Muscle of leg (tissue), 11 donors: ENCODE results near the gene RBBP9. TPM values are rescaled to one million over a fixed set of nuclear protein-coding genes. Genes with fewer than 3 reads are reported as not detected.
A peak's percentile ranks its signal among the peaks of the same experiment; 100 is the strongest.
"Not testable (repeated sequence)": the region's sequence is repeated elsewhere in the genome, so short reads cannot be mapped to it uniquely, and the experiment has no call there.

Source experiments
- DNase-seq: peaks from one replicate; pipeline ENCODE4 v3.0.0; 2013
- H3K27ac ChIP-seq: one replicate; pipeline ENCODE4 v1.5.1; 2013; ENCODE audit warnings: mild to moderate bottlenecking, low read length, control low read depth
- H3K27me3 ChIP-seq: one replicate; pipeline ENCODE4 v1.6.1; 2013; ENCODE audit warnings: low read length; ENCODE audit not compliant: control insufficient read depth, insufficient read depth
- H3K36me3 ChIP-seq: one replicate; pipeline ENCODE4 v1.6.1; 2013; ENCODE audit warnings: low read length; ENCODE audit not compliant: control insufficient read depth, insufficient read depth
- H3K4me1 ChIP-seq: one replicate; pipeline ENCODE4 v1.6.1; 2013; ENCODE audit warnings: low read length; ENCODE audit not compliant: control insufficient read depth, insufficient read depth
- H3K4me3 ChIP-seq: one replicate; pipeline ENCODE4 v1.5.1; 2013; ENCODE audit warnings: low read length, control low read depth
- H3K9me3 ChIP-seq: replicated peaks from 2 replicates; pipeline ENCODE4 v1.6.1; 2013; ENCODE audit warnings: low read depth, low read length; ENCODE audit not compliant: control insufficient read depth
- WGBS: methylation state at CpG from one replicate; pipeline ENCODE4 v1.1.5; 2013; ENCODE audit warnings: missing lambda C conversion rate; ENCODE audit not compliant: insufficient coverage; 5-methylcytosine and 5-hydroxymethylcytosine counted together
- polyA plus RNA-seq, 8 donors: library from polyadenylated mRNA; unstranded; fragments of 120-200 nt; gene quantifications; one replicate each; pipeline versions ENCODE4 v1.2.1 to v1.2.3, GENCODE V29; 2013; ENCODE audit warnings: inconsistent platforms in 1 of 8, low replicate concordance in 1 of 8; ENCODE audit not compliant: insufficient read length in 8 of 8, insufficient read depth in 1 of 8
- total RNA-seq: library from RNA; stranded (reverse); fragments of 120-200 nt; gene quantifications from one replicate; pipeline ENCODE4 v1.2.4, GENCODE V29; 2013

The RBBP9 gene
- total and polyA plus RNA-seq, 9 donors, result 9.8 to 13.4 (median 10.7) TPM

GRCh38 chr20:18529041-18529440, 32.0 kb upstream of the RBBP9 start:
- Histone ChIP-seq H3K27ac (no peak overlapping the region), H3K9me3 (no peaks in the 10 kb centered on the region), H3K27me3 (no peaks in the 10 kb centered on the region), H3K4me1 (no peaks in the 10 kb centered on the region), H3K4me3 (no peak overlapping the region), H3K36me3 (peaks cover 76% of the 10 kb centered on the region)
- no peak for DNase-seq

DNA sequence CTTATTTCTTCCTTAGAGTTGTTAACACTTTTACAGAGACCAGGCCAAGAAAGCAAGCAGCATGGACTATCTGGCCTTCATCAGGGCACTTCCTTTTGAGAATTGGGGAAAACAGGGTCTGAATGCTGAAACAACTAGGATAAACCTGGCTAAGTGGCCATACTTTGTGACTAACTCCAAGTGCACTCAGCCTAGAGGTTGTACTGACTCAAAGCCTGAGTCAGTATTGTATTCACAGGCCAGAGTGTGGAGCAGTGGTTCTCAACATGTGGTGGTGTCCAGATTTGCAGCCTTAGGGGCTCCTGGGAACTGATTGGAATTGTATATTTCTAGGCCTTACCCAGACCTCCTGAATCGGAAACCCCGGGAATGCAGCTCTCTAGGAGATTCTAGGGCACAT, 30.8 kb upstream of the RBBP9 start:
- no peak overlapping the region for H3K27ac ChIP-seq
- WGBS, result 92% methylated on average over 2 of the region's 2 CpGs
- H3K27me3 ChIP-seq, result no peaks in the 10 kb centered on the region
- H3K4me3 ChIP-seq, result no peak overlapping the region
- no peaks in the 10 kb centered on the region for H3K9me3 ChIP-seq
- peaks cover 71% of the 10 kb centered on the region for H3K36me3 ChIP-seq
- no peak for DNase-seq
- no peaks in the 10 kb centered on the region for H3K4me1 ChIP-seq

- WGBS, result no CpG with 5 or more reads among the region's 2 CpGs
- Histone ChIP-seq H3K4me3 (no peak overlapping the region), H3K9me3 (no peaks in the 10 kb centered on the region), H3K36me3 (peaks cover 66% of the 10 kb centered on the region), H3K27ac (no peak overlapping the region), H3K4me1 (no peaks in the 10 kb centered on the region), H3K27me3 (no peaks in the 10 kb centered on the region)
- DNase-seq, result no peak
Observed at GRCh38 chr20:18527339-18527738, 30.3 kb upstream of the RBBP9 start.

GRCh38 chr20:18526761-18527160, 29.7 kb upstream of the RBBP9 start:
- not testable (repeated sequence) for H3K27ac ChIP-seq, H3K27me3 ChIP-seq, DNase-seq, H3K4me3 ChIP-seq, H3K4me1 ChIP-seq, H3K9me3 ChIP-seq
- H3K36me3 ChIP-seq, result peaks cover 64% of the 10 kb centered on the region
- 69% methylated on average over 9 of the region's 14 CpGs for WGBS

GRCh38 chr20:18524646-18525045, 27.6 kb upstream of the RBBP9 start:
- H3K4me3 ChIP-seq, result no peak overlapping the region
- no peaks in the 10 kb centered on the region for H3K4me1 ChIP-seq
- peaks cover 52% of the 10 kb centered on the region for H3K36me3 ChIP-seq
- H3K9me3 ChIP-seq, result no peaks in the 10 kb centered on the region
- DNase-seq, result no peak
- no peaks in the 10 kb centered on the region for H3K27me3 ChIP-seq
- WGBS, result no CpG with 5 or more reads among the region's 1 CpG
- H3K27ac ChIP-seq, result no peak overlapping the region

DNA sequence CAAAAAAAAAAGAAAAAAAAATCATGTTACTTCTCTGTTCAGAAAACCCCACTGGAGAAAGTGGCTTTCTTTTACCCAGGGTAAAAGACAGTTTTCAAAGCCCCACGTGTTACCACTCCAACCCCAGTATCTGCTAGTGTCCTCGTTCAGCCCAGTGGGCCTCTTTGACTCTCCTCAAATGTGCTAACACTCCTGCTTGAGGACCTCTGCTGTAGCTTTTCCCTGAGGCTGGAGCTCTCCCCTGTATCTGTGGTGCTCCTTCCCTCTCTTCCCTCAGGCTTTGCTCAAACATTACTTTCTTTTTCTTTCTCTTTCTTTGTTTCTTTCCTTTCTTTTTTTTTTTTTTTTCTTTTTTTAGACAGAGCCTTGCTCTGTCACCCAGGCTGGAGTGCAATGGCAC, 26.0 kb upstream of the RBBP9 start:
- DNase-seq, result no peak
- no peak overlapping the region for H3K4me3 ChIP-seq
- no peaks in the 10 kb centered on the region for H3K4me1 ChIP-seq
- peaks cover 38% of the 10 kb centered on the region for H3K36me3 ChIP-seq
- 80% methylated on average over 2 of the region's 2 CpGs for WGBS
- H3K27me3 ChIP-seq, result no peaks in the 10 kb centered on the region
- H3K9me3 ChIP-seq, result no peaks in the 10 kb centered on the region
- no peak overlapping the region for H3K27ac ChIP-seq

DNA sequence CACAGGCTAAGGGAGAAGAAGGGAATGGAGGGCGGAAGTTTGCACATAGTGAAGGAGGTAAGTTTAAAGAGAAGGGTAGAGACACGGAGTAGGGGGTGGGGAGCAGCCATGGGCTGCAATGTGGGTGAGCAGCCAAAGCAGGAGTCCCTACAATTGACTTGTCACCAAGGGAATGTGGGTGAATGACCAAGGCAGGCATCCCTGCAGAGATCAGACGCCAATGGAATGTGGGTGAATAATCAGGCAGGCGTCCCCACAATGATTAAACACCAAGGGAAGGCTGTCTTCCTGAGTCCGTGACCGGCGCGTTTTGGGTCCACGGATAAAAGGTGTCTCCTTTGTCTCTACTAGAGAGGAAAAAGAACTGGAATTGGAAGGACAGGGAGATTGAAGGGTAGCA, 25.0 kb upstream of the RBBP9 start:
- H3K4me1 ChIP-seq, H3K9me3 ChIP-seq, H3K4me3 ChIP-seq, DNase-seq, H3K27ac ChIP-seq, H3K27me3 ChIP-seq: not testable (repeated sequence)
- peaks cover 28% of the 10 kb centered on the region for H3K36me3 ChIP-seq
- WGBS, result 93% methylated on average over 9 of the region's 9 CpGs

- Histone ChIP-seq H3K4me3 (no peak overlapping the region), H3K27ac (no peak overlapping the region), H3K27me3 (no peaks in the 10 kb centered on the region), H3K4me1 (no peaks in the 10 kb centered on the region), H3K36me3 (peaks cover 10% of the 10 kb centered on the region), H3K9me3 (no peaks in the 10 kb centered on the region)
- no peak for DNase-seq
Observed at GRCh38 chr20:18515973-18516372, 18.9 kb upstream of the RBBP9 start.

GRCh38 chr20:18514127-18514526, 17.1 kb upstream of the RBBP9 start:
- no peak for DNase-seq
- Histone ChIP-seq H3K4me1 (no peaks in the 10 kb centered on the region), H3K27me3 (no peaks in the 10 kb centered on the region), H3K27ac (no peak overlapping the region), H3K36me3 (peaks cover 23% of the 10 kb centered on the region), H3K4me3 (no peak overlapping the region), H3K9me3 (no peaks in the 10 kb centered on the region)
- WGBS, result 96% methylated on average over 5 of the region's 5 CpGs

DNA sequence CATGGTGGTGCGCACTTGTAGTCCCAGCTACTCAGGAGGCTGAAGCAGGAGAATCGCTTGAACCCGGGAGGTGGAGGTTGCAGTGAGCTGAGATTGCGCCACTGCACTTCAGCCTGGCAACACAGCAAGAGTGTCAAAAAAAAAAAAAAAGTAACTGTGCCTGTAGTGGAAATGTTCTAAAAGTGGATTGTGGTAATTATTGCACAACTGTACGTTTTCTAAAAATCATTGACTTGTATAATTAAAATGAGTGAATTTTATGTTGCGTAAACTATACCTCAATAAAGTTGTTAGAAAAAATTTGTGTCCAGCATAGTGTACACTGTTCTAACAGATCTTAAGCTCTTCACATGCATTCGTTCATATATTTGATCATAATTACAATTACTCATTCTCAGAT, 16.2 kb upstream of the RBBP9 start:
- Histone ChIP-seq H3K36me3 (peaks cover 23% of the 10 kb centered on the region), H3K27ac (no peak overlapping the region), H3K4me1 (peaks cover 4% of the 10 kb centered on the region), H3K4me3 (no peak overlapping the region), H3K9me3 (no peaks in the 10 kb centered on the region), H3K27me3 (no peaks in the 10 kb centered on the region)
- no peak for DNase-seq
- 93% methylated on average over 4 of the region's 7 CpGs for WGBS

DNA sequence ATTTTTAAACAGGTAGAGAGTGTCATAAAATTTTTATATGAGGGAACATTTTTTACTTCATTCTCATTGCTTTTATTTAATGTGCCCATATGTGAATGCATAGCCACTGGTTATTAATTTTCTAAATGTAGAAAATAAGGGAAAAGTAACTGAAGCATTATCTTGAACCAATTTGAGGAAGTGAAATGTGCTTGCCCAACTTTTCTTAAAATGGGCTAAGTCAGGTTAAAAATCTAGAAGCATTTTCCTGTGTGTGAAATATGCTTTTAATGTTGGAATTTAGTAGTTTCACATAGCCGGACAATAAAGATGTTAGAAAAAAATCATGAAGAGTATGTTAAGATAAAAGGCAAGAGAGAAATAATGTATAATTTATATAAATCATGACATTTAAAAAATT, 14.5 kb upstream of the RBBP9 start:
- Histone ChIP-seq H3K4me1 (peaks cover 12% of the 10 kb centered on the region), H3K9me3 (no peaks in the 10 kb centered on the region), H3K4me3 (no peak overlapping the region), H3K27ac (no peak overlapping the region), H3K27me3 (no peaks in the 10 kb centered on the region), H3K36me3 (peaks cover 23% of the 10 kb centered on the region)
- WGBS, result no CpG with 5 or more reads among the region's 1 CpG
- peak; percentile 26 for DNase-seq
